HL-60 (cell line): Measurements from ENCODE around the gene DBR1.
A peak's percentile ranks its signal among the peaks of the same experiment; 100 is the strongest.

Experiments used
- DNase-seq, 2 experiments: peaks; one replicate each; pipeline ENCODE4 v3.0.0-alpha.2; 2010 to 2020; ENCODE audit warnings: low read depth in 1 of 2, low spot score in 1 of 2
- H3K27ac ChIP-seq: fragments of 250-450 bp; sonication (Bioruptor Pico); replicated peaks from 2 replicates; pipeline ENCODE4 v1.5.1; 2020; ENCODE audit warnings: mild to moderate bottlenecking, moderate library complexity
- H3K27me3 ChIP-seq: fragments of 250-450 bp; sonication (Bioruptor Pico); 2 replicates; pipeline ENCODE4 v1.5.1; 2021; ENCODE audit warnings: mild to moderate bottlenecking, moderate library complexity; ENCODE audit not compliant: insufficient read depth, poor library complexity, severe bottlenecking
- H3K4me3 ChIP-seq: replicated peaks from 2 replicates; pipeline ENCODE4 v1.5.1; 2011; ENCODE audit warnings: mild to moderate bottlenecking, control low read depth, low read length; ENCODE audit not compliant: insufficient read depth
- GABPA ChIP-seq: IDR thresholded peaks from 2 replicates; pipeline ENCODE4 v1.6.1; 2012; ENCODE audit warnings: low read depth
- POLR2AphosphoS5 ChIP-seq: IDR thresholded peaks from 2 replicates; pipeline ENCODE4 v1.6.1; 2012; ENCODE audit warnings: low read depth
- SPI1 ChIP-seq: IDR thresholded peaks from 2 replicates; pipeline ENCODE4 v1.6.1; 2012; ENCODE audit warnings: low read depth, mild to moderate bottlenecking, borderline replicate concordance
- TF ChIP-seq, protein P1 (sequence below): IDR thresholded peaks from one replicate; pipeline ENCODE4 v1.5.1; 2011; ENCODE audit warnings: low read length, control low read depth, inconsistent platforms; ENCODE audit not compliant: insufficient read depth
- TF ChIP-seq, protein P2 (sequence below): IDR thresholded peaks from 2 replicates; pipeline ENCODE4 v1.6.1; 2012; ENCODE audit warnings: low read depth; ENCODE audit not compliant: insufficient replicate concordance

The DBR1 gene

DNA sequence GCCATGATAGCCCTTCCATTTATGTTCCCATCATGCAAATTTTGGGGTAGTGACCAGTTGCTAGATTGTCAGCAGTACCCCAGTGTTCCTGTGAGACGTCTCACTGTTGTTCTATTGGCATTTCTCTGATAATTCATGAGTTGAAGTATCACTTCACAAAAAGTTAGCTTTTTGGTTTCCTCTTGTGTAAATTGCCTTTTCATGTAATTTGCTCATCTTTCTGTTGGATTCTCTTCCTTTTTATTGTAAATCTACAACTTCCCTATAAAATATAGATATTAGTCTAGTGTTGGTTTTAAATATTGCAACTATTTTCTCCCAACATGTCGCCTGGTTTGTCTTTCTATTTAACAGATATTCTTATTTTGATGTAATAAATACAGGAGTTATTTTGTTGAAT is 35.0 kb downstream of the DBR1 start:
- no peak overlapping the region for H3K4me3 ChIP-seq
- no peak overlapping the region for H3K27ac ChIP-seq
- TF ChIP-seq POLR2AphosphoS5 (no peak), SPI1 (no peak), GABPA (no peak)
- TF ChIP-seq, protein P1, sequence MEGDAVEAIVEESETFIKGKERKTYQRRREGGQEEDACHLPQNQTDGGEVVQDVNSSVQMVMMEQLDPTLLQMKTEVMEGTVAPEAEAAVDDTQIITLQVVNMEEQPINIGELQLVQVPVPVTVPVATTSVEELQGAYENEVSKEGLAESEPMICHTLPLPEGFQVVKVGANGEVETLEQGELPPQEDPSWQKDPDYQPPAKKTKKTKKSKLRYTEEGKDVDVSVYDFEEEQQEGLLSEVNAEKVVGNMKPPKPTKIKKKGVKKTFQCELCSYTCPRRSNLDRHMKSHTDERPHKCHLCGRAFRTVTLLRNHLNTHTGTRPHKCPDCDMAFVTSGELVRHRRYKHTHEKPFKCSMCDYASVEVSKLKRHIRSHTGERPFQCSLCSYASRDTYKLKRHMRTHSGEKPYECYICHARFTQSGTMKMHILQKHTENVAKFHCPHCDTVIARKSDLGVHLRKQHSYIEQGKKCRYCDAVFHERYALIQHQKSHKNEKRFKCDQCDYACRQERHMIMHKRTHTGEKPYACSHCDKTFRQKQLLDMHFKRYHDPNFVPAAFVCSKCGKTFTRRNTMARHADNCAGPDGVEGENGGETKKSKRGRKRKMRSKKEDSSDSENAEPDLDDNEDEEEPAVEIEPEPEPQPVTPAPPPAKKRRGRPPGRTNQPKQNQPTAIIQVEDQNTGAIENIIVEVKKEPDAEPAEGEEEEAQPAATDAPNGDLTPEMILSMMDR, result no peak
- TF ChIP-seq, protein P2, sequence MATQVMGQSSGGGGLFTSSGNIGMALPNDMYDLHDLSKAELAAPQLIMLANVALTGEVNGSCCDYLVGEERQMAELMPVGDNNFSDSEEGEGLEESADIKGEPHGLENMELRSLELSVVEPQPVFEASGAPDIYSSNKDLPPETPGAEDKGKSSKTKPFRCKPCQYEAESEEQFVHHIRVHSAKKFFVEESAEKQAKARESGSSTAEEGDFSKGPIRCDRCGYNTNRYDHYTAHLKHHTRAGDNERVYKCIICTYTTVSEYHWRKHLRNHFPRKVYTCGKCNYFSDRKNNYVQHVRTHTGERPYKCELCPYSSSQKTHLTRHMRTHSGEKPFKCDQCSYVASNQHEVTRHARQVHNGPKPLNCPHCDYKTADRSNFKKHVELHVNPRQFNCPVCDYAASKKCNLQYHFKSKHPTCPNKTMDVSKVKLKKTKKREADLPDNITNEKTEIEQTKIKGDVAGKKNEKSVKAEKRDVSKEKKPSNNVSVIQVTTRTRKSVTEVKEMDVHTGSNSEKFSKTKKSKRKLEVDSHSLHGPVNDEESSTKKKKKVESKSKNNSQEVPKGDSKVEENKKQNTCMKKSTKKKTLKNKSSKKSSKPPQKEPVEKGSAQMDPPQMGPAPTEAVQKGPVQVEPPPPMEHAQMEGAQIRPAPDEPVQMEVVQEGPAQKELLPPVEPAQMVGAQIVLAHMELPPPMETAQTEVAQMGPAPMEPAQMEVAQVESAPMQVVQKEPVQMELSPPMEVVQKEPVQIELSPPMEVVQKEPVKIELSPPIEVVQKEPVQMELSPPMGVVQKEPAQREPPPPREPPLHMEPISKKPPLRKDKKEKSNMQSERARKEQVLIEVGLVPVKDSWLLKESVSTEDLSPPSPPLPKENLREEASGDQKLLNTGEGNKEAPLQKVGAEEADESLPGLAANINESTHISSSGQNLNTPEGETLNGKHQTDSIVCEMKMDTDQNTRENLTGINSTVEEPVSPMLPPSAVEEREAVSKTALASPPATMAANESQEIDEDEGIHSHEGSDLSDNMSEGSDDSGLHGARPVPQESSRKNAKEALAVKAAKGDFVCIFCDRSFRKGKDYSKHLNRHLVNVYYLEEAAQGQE, result no peak
- DNase-seq, result no peak
- no peaks in the 10 kb centered on the region for H3K27me3 ChIP-seq

DNA sequence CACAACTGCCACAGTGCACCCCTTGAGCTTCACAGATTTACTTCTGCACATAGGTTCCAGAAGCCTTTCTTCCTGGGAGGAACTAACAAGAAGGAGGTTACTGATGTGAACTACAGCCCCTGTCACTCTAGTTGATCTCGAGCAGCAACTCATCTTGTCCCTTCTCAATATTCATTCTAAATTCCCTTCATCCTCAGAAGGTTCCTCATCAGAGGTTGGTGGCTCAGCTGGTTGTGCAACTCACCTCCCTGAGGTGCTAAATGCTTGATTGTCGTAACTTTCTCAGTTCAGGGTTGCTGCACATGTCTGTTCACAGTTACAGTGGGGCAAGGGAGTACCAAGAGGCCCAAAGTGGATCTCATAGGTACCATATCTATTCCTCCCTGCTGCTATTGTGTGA is 36.9 kb downstream of the DBR1 start:
- DNase-seq, result peak; percentile 46 to 83
- no peaks in the 10 kb centered on the region for H3K27me3 ChIP-seq
- no peak for TF ChIP-seq SPI1
- no peak for TF ChIP-seq GABPA
- TF ChIP-seq, protein P2, result no peak
- no peak for TF ChIP-seq POLR2AphosphoS5
- TF ChIP-seq, protein P1, result no peak
- H3K27ac ChIP-seq, result peak overlapping the region; percentile 91
- no peak overlapping the region for H3K4me3 ChIP-seq

DNA sequence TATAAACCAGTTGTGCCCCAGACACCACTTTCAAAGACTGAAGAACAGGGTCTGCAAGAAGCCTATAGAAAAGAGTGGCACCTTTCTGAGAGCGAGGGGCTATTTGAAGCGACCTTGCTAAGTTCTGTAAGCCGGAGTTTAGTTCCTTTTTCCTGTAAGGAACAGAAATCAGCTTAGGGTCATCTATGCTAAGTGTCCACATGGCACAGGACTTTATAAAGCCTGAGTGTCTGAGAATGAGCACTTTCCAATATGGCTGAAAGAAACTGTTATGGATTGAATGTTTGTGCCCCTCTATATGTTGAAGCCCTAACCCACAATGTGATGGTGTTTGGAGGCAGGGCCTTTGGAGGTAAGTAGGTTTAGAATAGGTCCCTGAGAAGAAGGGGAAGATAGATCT is 38.5 kb downstream of the DBR1 start:
- TF ChIP-seq, protein P2, result no peak
- TF ChIP-seq, protein P1, result no peak
- TF ChIP-seq POLR2AphosphoS5 (no peak), GABPA (no peak), SPI1 (no peak)
- Histone ChIP-seq H3K27ac (peak overlapping the region; percentile 91), H3K4me3 (no peak overlapping the region), H3K27me3 (no peaks in the 10 kb centered on the region)
- no peak for DNase-seq
